SU-DHL-6 (cell line): ENCODE data around the gene SCAPER.

Experiments
- EZH2phosphoT487 ChIP-seq: fragments of 200-600 bp; sonication (generic), shearing (Covaris generic); conservative IDR thresholded peaks from 2 replicates; pipeline ENCODE4 v1.6.1; 2018; ENCODE audit warnings: mild to moderate bottlenecking, antibody characterized with exemption, low read length, moderate library complexity, mixed read lengths
- TF ChIP-seq, protein P1 (sequence below): fragments of 200-600 bp; sonication (generic); IDR thresholded peaks from one replicate; pipeline ENCODE4 v1.5.1; 2017; ENCODE audit warnings: antibody characterized with exemption, mild to moderate bottlenecking, low read length, moderate library complexity; ENCODE audit not compliant: insufficient read depth, poor library complexity, severe bottlenecking

DNA sequence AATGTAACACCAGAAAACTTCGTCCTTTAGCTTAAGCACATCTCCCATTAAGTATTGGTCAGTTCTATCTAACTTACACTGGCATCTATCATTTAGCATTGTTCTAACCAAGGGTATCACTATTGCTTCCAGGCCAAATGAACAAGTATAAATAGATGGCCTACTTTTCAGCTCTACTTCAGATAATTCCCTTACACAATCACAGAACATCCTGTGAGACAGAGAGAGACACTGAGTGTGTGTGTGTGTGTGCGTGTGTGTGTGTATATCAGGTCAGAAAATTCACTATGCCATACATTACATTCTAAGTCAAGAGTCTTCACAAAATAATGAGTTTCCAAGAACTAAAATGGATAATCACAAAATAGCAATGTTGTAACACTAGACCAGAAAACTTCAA is 39.1 kb downstream of the SCAPER start:
- TF ChIP-seq, protein P1, sequence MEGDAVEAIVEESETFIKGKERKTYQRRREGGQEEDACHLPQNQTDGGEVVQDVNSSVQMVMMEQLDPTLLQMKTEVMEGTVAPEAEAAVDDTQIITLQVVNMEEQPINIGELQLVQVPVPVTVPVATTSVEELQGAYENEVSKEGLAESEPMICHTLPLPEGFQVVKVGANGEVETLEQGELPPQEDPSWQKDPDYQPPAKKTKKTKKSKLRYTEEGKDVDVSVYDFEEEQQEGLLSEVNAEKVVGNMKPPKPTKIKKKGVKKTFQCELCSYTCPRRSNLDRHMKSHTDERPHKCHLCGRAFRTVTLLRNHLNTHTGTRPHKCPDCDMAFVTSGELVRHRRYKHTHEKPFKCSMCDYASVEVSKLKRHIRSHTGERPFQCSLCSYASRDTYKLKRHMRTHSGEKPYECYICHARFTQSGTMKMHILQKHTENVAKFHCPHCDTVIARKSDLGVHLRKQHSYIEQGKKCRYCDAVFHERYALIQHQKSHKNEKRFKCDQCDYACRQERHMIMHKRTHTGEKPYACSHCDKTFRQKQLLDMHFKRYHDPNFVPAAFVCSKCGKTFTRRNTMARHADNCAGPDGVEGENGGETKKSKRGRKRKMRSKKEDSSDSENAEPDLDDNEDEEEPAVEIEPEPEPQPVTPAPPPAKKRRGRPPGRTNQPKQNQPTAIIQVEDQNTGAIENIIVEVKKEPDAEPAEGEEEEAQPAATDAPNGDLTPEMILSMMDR, result no peak
- no peak for TF ChIP-seq EZH2phosphoT487
